HG02938 (cell line): ENCODE data around the gene TNFSF9.
"Not testable (repeated sequence)": the region's sequence is repeated elsewhere in the genome, so short reads cannot be mapped to it uniquely, and the experiment has no call there.

Experiments used
- ATAC-seq: cut with Tn5 transposase; IDR thresholded peaks from one replicate; pipeline ENCODE4 v1.9.1; 2021; ENCODE audit warnings: mild to moderate bottlenecking, moderate library complexity; ENCODE audit not compliant: unreplicated experiment

Gene TNFSF9

DNA sequence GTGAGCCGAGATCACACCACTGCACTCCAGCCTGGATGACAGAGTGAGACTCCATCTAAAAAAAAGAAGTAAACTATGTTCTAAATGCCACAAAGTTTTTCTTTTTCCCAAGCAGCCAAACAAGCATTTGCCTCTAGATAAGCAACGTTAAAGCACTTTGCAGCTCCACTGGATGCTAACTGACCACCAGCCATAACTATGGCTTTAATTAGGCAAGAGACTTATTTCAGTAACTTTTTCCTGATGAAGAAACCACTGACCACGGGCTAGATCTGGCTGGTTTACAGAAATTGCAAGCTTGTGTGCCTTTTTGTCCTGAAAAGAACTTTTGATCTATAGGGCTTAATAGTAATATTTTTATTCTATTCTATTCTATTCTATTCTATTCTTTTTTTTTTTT lies 38.0 kb downstream of the TNFSF9 start:
- no peak for ATAC-seq

DNA sequence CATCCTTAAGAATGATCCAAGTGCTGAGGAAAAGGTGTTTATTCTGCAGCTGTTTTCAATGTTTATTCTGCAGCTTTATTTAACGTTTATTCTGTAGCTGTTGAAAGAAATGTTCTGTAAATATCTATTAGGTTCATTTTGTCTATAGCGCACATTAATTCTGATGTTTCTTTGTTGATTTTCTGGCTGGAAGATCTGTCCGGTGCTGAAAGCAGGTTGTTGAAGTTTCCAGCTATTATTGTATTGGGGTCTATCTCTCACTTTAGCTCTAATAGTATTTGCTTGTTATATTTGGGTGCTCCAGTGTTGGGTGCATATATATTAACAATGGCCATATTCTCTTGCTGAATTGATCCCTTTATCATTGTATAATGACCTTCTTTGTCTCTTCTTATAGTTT lies 39.9 kb downstream of the TNFSF9 start:
- no peak for ATAC-seq

DNA sequence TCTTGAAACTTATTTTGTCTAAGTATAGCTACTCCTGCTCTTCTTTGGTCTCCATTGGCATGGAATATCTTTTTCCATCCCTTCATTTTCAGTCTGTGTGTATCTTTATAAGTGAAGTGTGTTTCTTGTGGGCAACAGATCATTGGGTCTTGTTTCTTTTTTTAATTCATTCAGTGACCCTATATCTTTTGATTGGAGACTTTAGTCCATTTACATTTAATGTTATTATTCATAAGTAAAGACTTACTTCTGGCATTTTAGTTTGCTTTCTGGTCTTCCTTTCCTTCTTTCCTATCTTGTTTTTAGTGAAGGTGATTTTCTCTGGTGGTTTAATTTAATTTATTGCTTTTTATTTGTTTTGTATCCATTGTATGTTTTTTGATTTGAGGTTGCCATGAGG lies 40.3 kb downstream of the TNFSF9 start:
- no peak for ATAC-seq

GRCh38 chr19:6572217-6572616 lies 41.4 kb downstream of the TNFSF9 start:
- ATAC-seq = no peak

DNA sequence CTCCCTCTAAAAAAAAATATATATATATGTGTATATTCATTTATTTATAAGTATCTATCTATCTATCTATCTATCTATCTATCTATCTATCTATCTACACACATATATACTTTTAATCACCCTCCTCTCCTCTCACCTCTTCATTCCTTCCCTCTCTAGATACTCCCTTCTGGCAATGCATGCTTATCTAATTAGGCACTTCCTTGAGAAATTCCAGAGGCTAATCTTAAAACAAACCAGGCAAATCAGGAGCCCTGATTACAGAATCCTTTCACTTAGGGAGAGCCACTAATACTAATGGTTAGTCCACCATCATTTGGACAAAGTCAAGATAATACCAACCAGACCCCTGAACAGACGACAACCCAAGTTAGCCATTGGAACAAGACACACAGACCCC lies 42.5 kb downstream of the TNFSF9 start:
- ATAC-seq = no peak

DNA sequence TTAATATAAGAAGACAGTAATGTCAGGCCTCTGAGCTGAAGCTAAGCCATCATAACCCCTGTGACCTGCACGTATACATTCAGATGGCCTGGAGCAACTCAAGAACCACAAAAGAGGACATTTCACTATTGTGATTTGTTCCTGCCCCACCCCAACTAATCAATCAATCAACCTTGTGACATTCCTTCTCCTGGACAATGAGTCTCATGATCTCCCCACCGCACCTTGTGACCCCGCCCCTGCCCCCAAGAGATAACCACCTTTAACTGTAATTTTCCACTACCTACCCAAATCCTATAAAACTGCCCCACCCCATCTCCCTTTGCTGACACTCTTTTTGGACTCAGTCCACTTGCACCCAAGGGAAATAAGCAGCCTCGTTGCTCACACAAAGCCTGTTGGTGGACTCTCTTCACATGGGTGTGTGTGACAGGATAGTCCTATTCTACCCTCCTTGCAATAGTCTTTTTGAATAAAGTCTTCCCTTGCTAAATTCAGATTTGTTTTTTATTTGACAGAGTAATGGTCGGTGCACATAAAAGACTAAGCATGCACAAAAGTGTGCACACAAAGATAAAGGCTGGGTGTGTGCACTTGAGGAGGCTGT lies 46.1 kb downstream of the TNFSF9 start:
- no peak for ATAC-seq

DNA sequence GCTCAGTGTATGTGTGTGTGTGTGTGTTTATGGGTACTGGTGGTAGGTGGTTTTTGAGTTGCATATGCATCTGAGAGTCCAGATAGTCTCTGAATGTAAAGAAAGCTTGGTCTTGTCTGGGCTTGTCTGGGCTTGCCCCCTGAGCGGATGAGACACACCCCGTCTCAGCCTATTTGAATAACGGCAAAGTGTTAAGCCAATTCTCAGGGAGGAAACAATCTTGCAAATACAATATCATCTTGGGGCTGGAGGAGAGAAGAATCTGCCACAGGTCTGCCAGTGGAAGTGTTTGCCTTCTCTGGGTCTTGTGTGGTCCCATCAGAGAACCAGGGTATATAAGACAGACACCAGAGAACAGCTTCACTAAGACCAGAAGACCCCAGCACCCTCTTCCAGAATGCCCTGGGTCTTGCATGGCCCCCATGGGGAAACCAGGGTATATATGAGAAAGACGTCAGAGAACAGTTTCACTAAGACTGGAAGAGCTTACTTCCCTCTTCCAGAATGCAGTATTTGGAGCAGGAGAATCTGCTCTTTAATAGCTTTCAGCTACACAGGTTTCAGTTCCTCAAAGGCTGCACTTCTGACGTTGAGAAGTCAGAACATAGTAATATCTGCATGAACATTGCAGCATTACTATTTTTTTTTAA lies 46.8 kb downstream of the TNFSF9 start:
- peak; percentile 72 for ATAC-seq

DNA sequence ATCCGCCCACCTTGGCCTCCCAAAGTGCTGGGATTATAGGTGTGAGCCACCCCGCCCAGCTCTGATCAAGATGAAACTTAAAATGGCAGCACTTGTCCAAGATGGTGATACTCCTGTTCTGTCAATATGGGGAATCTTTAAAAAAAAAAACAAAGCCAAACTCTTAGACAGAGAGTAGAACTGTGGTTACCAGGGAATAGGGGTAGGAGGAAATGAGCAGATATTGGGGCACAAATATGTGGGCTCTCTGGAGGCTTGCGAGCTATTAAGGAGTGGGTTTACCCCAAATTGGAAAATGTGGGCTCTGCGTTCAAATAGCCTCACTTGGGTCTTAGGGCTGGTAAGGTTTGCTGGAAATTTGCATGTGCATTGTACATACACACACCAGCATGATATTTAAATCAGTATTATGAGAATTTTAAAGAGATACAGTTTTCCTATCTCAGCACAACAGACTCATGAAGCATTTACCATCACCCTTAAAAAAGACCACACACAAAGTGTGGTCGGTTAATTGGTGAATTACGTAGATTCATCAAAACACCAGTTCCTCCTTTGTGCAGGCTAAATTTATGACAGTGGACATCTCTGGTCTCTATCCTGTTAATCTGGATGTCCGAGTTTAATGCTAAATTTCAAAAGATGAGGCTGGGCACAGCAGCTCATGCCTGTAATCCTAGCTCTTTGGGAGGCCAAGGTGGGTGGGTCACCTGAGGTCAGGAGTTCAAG lies 48.8 kb downstream of the TNFSF9 start:
- no peak for ATAC-seq

DNA sequence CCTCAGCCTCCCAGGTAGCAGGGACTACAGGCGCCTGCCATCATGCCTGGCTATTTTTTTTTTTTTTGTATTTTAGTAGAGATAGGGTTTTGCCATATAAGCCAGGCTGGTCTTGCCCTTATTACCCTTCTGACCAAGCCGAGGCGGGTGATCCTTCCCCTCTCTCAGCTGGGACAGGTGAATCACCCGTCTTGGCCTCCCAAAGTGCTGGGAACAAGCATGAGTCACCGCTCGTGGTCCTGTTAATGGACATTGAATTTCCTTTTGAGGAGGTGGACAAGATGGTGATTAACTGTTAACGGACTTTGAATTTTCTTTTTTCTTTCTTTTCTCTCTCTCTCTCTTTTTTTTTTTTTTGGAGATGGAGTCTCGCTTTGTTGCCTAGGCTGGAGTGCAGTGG lies 49.5 kb downstream of the TNFSF9 start:
- no peak for ATAC-seq

DNA sequence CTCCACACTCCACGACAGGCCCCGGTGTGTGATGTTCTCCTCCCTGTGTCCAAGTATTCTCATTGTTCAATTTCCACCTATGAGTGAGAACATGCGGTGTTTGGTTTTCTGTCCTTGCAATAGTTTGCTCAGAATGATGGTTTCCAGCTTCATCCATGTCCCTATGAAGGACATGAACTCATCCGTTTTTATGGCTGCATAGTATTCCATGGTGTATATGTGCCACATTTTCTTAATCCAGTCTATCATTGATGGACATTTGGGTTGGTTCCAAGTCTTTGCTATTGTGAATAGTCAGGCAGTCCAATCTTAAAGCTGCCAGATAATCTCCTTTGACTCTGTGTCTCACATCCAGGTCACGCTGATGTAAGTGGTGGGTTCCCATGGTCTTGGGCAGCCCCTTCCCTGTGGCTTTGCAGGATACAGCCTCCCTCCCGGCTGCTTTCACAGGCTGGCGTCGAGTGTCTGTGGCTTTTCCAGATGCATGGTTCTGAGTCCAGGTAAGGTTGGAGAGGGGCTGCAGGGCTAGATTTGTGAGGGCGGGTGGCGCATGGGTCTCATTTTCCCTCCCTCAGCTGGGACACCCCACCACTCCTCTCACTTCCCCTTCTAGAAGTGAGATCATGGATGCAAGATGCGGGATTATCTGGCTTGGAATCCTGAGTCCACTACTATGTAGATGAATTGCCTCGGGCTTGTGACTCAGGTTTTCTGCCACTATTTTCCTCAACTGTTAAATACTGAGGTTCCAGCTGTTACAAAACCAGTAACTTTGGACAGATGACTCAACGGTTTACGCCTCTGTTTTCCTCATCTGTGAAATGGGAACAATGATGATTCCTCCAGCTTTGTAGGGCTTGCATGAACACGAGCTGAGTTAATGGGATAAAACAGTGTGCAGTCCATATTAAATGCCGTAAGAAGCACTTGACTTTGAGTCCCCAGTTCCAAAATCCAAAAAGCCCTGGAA lies 52.0 kb downstream of the TNFSF9 start:
- ATAC-seq = not testable (repeated sequence)
